ENCODE data around the gene GRM8. TPM values are rescaled to one million over a fixed set of nuclear protein-coding genes. Genes with fewer than 3 reads are reported as not detected.

The GRM8 gene
- polyA plus RNA-seq, 2 of the 4 experiments (the other 2 are of a cell fraction), result 0.06 TPM; not detected in 1

DNA sequence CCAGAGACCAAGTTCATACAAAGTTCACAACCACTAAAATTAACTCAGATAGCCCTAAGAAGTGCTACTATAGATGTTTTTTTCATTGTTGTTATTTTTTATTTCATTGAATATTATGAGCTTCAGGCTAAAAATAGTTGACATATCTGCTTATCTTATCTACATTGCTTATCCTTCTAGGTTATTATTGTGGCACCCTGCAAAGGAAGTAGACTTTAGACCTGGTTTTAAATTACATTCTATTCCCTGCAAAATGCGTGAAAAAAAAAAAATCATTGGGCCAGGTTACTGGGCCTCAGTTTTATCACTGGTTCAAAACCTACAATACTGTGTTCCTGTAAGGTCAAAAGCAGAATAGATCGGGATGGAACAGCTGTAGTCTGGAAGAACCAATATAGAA is 811.0 kb downstream of the GRM8 start:
- Histone ChIP-seq H3K27ac (no peak overlapping the region), H3K4me2 (no peak overlapping the region), H3K4me1 (no peaks in the 10 kb centered on the region), H3K4me3 (no peak overlapping the region), H3K9me3 (no peaks in the 10 kb centered on the region)
- WGBS (ENCODE audit: missing lambda C conversion rate), result 7% methylated on average over 2 of the region's 2 CpGs
- ChIA-PET POLR2A (no interaction called here), CTCF (no interaction called here)
- TF ChIP-seq HOXB13 (CRISPR knock-in tag; IDR thresholded peaks at IDR 0.05; ENCODE audit: low read depth) (no peak), RNF2 (IDR thresholded peaks at IDR 0.05; ENCODE audit: borderline replicate concordance, low read depth) (no peak), MYC (IDR thresholded peaks at IDR 0.05; ENCODE audit: borderline replicate concordance, low read length) (no peak), MAZ (IDR thresholded peaks at IDR 0.05; ENCODE audit: borderline replicate concordance, low read depth, low read length) (no peak)
- TF ChIP-seq, protein P1, sequence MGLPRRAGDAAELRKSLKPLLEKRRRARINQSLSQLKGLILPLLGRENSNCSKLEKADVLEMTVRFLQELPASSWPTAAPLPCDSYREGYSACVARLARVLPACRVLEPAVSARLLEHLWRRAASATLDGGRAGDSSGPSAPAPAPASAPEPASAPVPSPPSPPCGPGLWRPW (IDR thresholded peaks at IDR 0.05), result no peak
- ATAC-seq (no peak), FAIRE-seq (no peak), DNase-seq (ENCODE audit: low read depth in 1 of 2, low spot score in 1 of 2) (no peak)

DNA sequence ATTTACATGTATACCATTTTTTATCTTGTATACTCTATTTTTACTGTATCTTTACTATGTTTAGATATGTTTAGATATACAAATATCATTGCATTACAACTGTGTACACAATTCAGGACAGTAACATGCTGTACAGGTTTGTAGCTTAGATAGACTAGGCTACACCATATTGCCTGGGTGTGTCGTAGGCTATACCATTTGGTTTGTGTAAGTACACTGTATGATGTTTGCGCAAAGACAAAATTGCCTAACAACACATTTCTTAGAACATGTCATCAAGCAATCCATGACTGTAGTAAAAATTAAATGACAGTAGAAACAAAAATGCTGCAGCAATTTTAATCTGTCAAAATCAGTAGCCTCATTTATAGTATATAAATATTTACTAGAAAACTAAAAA is 812.2 kb downstream of the GRM8 start:
- ATAC-seq (no peak), FAIRE-seq (no peak), DNase-seq (ENCODE audit: low read depth in 1 of 2, low spot score in 1 of 2) (no peak)
- H3K4me1 ChIP-seq, result no peaks in the 10 kb centered on the region
- 56% methylated on average over 2 of the region's 2 CpGs for WGBS (ENCODE audit: missing lambda C conversion rate)
- H3K27ac ChIP-seq, result no peak overlapping the region
- CTCF ChIA-PET, result no interaction called here
- H3K9me3 ChIP-seq, result no peaks in the 10 kb centered on the region
- TF ChIP-seq, protein P2, sequence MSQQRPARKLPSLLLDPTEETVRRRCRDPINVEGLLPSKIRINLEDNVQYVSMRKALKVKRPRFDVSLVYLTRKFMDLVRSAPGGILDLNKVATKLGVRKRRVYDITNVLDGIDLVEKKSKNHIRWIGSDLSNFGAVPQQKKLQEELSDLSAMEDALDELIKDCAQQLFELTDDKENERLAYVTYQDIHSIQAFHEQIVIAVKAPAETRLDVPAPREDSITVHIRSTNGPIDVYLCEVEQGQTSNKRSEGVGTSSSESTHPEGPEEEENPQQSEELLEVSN (IDR thresholded peaks at IDR 0.05; ENCODE audit: borderline replicate concordance, low read depth), result no peak
- TF ChIP-seq CHD2 (IDR thresholded peaks at IDR 0.05; ENCODE audit: low read length, partially characterized antibody), result no peak
- TF ChIP-seq HDAC2 (IDR thresholded peaks at IDR 0.05), result no peak
- no peak for TF ChIP-seq RFX5 (IDR thresholded peaks at IDR 0.05)
- H3K4me3 ChIP-seq, result no peak overlapping the region
- POLR2A ChIA-PET, result no interaction called here
- H3K4me2 ChIP-seq, result no peak overlapping the region

DNA sequence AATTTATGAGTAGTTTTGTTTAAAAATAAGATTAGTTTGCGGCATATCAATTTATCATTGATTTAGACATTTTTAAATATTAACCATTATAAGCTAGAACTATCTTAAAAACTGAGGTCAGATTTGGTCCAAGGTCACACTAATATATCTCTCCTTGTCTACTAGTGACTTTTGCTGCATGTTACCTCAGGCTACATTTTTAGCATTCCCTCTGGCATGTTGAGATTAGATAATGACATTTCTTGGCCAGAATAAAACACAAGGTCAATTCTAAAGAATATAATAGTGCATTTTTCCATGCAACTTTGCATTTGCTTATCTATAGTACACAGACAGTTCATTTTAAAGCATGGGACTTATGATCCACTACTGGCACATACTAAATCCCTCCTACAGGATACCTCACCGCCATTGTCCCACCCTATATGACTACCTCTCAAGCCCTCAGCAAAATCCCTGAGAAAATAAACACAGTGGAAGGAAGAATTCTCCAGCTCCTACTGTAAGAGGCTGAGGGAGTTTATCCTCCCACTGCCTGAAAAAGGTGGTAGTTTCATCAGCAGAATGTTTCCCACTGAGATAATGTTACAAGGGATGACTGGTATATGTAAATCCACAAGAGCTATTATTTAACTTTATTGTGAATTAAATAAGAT is 816.4 kb downstream of the GRM8 start:
- no peak for DNase-seq (ENCODE audit: low read depth in 1 of 2, low spot score in 1 of 2)
- no peak for FAIRE-seq
- Histone ChIP-seq H3K4me3 (no peak overlapping the region), H3K9me3 (no peaks in the 10 kb centered on the region), H3K4me2 (no peak overlapping the region), H3K4me1 (no peaks in the 10 kb centered on the region), H3K27ac (no peak overlapping the region)
- WGBS (ENCODE audit: missing lambda C conversion rate), result 35% methylated on average over 2 of the region's 2 CpGs
- POLR2A ChIA-PET, result no interaction called here
- TF ChIP-seq NPAS2 (CRISPR knock-in tag; IDR thresholded peaks at IDR 0.05; ENCODE audit: borderline replicate concordance) (no peak), RAD21 (conservative IDR thresholded peaks at IDR 0.05 in 1 of 2, IDR thresholded peaks at IDR 0.05 in 1 of 2) (no peak), RCOR1 (IDR thresholded peaks at IDR 0.05; ENCODE audit: low read depth, low read length) (no peak), FOSL2 (IDR thresholded peaks at IDR 0.05) (no peak), FOSL2 (CRISPR knock-in tag; IDR thresholded peaks at IDR 0.05) (no peak), EHF (CRISPR knock-in tag; IDR thresholded peaks at IDR 0.05) (no peak), FOSB (CRISPR knock-in tag; IDR thresholded peaks at IDR 0.05) (no peak), CHD2 (IDR thresholded peaks at IDR 0.05; ENCODE audit: low read length, partially characterized antibody) (no peak), RARB (CRISPR knock-in tag; IDR thresholded peaks at IDR 0.05) (no peak), ZC3H11A (IDR thresholded peaks at IDR 0.05) (no peak), HOXA7 (CRISPR knock-in tag; IDR thresholded peaks at IDR 0.05) (no peak), SREBF2 (IDR thresholded peaks at IDR 0.05) (no peak), CHD4 (IDR thresholded peaks at IDR 0.05; ENCODE audit: borderline replicate concordance) (no peak)
- TF ChIP-seq, protein P3, sequence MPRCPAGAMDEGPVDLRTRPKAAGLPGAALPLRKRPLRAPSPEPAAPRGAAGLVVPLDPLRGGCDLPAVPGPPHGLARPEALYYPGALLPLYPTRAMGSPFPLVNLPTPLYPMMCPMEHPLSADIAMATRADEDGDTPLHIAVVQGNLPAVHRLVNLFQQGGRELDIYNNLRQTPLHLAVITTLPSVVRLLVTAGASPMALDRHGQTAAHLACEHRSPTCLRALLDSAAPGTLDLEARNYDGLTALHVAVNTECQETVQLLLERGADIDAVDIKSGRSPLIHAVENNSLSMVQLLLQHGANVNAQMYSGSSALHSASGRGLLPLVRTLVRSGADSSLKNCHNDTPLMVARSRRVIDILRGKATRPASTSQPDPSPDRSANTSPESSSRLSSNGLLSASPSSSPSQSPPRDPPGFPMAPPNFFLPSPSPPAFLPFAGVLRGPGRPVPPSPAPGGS (IDR thresholded peaks at IDR 0.05), result no peak
- CTCF ChIA-PET, result no interaction called here
- no peak for ATAC-seq
